HG03439 (cell line): ENCODE data around the gene ORC5.
"Not testable (repeated sequence)": the region's sequence is repeated elsewhere in the genome, so short reads cannot be mapped to it uniquely, and the experiment has no call there.

ENCODE experiments used
- ATAC-seq: cut with Tn5 transposase; IDR thresholded peaks from one replicate; pipeline ENCODE4 v1.9.1; 2021; ENCODE audit warnings: mild to moderate bottlenecking, moderate library complexity; ENCODE audit not compliant: unreplicated experiment

The ORC5 gene

DNA sequence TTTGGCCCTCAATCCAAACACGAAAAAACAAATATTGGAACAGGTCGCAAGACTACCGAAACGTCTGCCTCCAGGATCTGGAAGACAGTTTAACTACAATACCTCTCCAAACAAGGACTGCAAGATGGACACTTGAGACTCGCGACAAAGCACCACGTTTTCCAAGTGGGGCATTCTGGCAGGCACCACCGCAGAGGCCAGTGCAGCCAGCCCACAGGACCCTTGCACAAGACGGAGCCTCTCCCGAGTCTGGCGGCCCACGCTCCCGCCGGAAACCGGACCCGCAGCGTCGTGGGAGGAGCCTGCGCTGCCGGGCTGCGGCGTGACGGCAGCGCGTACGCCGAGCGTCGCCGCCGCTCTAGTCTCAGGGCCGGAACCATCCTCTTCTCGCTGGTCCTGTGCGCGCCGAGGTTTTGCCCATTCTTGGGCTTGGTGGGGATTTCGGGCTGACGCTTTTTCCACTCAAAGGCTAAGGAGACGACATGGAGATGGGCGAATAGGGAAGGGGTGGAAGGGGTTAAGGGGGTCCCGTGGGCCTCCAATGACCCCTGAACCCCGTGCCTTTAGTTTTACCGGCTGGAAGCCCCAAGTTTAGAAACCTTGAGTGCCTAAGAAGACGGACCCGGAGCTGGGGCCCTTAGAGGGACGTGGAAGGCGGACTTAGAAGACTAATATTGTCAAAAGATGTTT is at the start of gene ORC5:
TSS of gene ORC5 (minus strand) at position 283 of the 690 bp plus-strand sequence. CDS start at position 174, 109 bp downstream.
- ATAC-seq = peak; percentile 100

DNA sequence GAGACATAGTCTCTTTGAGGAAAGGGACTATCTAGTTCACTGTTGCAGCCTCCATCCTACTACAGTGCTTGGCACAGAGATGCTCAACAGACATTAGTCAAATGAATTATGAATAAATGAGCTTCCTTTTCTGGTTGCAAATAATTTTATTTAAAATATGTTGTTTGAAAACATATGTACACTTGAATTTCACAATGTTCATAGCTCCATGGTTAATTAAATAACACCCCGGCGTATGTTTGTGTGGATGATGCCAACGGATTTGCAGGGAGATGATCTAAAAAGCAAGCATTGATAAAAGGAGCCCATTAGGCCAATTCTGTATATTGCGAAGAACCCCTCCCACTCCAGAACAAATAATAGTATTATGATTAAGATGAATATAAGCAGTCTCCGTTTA is 47.8 kb upstream of the ORC5 start:
- no peak for ATAC-seq

DNA sequence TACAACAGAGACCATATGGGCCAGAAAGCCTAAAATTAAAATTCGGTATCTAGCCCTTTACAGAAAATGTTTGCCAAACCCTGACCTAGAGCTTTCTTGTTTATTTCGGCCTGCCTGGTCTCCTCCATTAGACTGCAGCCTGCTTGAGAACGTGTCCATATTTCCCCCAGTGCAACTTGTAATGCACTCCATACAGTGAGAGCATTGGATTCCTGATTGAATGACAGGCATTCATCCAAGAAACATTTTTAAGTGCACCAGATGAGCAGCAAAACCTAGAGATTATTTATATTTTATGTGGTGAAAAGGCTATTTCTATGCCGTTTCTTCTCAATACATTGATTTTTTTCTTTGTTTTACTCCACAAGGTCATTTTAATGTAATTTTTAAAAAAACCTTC is 47.4 kb upstream of the ORC5 start:
- ATAC-seq = no peak

DNA sequence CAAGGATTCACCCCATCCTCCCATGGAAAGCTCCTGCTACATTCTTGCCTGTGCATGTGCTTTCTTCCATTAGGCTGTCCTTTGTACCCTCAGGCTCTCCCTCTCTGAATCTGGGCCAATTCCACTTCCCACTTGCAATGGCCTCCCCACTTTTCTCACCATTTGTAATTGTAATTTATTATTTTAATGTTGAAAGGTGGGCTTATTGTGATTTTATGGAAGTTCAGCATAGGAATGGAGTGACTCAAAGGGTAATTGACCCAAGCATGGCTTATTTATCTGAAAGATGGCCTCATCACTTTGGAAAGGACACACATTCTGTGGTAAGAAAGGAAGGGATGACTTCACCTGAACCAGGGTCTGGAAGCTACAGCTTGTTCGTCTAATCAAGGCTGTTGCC is 46.9 kb upstream of the ORC5 start:
- no peak for ATAC-seq

DNA sequence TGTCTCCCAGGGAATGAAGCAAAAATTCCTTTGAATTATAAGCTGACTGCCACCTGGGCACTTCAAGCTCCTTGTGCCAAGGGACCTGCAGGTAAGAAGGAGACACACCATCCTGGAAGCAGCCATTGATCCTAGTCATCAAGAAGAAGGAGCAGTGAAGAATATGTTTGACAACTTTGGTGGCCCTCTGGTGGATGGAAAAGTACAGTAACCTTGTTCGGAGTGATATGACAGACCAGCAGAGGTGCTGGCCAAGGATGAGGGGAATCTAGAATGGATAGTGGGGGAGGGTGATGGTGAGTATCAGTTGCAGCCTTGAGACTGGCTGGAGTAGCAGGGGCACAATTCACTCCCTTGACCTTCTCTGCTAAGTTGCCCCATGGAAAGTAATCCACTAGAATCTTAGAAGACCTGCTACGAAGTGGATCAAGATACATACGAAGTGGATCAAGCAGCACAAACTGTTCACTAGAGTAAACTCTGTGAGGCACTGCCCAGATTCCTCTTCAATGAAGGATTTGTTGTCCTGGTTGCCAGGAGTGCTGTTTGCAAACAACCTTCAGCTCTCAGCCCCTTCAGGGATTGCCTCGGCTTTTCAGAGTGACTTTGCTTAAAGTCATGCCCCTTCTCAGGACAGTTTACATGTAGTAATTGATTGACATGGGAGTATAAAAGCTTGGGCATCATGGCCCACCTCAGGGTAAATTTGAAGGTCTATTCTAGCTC is 44.8 kb upstream of the ORC5 start:
- no peak for ATAC-seq

DNA sequence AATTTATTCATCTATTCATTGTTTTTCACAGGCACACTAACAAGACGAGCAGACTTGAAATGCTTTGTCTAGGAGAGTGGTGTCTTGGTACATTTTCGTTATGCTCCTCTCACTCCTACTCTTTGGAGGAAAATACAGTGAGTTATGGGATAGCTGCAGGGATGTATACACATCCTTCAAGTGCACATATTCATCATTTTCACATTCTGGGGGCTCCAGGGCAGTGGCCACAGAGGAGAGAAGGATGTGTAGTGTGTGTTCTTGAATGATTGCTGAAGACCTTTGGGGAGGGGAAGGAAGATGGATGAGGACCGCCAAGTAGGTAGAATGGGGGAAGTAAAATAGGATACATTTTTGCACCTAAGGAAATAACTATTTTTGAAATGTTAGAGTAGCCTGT is 34.8 kb upstream of the ORC5 start:
- ATAC-seq = no peak

DNA sequence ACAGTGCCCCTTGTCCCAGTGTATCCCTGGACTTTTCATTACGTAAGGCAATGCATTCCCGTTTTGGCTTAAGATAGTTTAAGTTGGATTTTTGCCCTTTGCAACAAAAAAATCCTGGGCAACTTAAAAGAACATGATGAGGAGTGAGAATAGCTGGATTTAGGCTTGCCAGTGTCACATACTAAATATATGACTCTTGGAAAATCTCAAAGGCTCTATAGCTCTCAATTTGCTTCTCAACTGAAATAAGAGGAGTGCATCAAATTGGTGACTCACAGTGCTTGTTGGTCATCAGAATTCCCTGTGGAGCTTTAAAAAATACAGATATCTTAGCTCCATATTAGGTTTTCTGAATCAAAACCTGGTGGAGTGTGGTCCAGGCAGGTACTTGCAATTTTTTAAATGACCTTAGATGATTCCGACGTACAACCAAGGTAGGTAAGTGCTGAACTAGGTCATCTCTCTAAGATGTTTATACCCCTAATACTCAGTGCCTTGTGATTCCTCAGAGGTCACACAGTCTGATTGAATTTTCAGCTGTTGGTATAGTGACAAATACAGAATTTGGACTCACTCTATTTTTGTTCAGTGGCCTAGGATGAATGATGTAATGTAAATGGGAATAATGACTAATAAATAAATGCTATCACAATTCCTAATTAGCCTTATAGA is 33.9 kb upstream of the ORC5 start:
- ATAC-seq = no peak

DNA sequence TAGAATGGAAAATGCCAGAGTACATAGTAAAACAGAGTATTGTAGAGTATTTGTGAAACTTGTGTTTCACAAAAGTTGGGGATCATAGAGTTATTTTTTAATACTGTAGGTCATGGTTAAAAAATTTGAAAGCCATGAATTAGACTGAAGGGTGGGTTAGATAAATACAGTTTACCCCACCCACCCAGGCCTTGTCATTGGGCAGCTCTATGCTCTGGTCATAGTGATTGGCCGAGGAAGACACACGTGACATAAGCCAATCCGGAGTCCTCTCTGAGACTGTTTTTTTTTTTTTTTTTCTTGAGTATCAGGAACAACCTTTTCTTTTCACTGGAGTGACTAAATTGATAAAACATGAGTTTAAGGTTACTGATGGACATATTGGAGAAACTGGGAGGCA is 33.3 kb upstream of the ORC5 start:
- ATAC-seq = no peak

DNA sequence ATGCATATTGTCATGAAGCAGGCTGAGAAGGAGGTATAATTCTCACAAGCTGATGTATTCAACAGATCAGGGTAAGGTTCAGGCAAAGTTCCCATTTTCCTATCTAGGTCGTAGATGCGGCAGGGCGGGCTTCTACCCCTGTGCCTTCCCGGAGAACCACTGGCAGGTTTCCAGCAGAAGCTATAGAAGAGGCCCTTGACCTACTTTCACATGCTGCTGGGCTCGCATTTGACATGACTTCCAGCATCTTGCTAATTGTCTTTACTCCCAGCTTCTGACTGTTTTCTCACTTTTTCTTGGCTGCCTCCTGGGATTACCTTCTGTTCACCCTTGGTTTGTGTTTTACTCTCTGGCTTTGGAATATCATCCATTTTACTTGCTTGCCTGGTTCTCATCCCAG is 32.6 kb upstream of the ORC5 start:
- ATAC-seq = no peak

DNA sequence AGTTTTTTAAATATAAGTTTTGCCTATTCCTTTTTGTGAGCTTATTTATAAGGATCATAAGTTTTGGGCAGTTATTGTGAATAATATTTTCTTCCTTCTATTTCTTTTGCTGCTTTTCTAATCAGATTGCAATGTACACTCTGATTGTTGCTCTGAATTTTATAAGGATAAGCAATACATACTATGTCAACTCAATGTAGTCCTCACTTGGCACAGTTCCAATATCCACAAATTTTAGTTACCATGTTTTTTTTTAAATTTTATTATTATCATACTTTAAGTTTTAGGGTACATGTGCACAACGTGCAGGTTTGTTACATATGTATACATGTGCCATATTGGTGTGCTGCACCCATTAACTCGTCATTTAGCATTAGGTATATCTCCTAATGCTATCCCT is 27.2 kb upstream of the ORC5 start:
- ATAC-seq = not testable (repeated sequence)

DNA sequence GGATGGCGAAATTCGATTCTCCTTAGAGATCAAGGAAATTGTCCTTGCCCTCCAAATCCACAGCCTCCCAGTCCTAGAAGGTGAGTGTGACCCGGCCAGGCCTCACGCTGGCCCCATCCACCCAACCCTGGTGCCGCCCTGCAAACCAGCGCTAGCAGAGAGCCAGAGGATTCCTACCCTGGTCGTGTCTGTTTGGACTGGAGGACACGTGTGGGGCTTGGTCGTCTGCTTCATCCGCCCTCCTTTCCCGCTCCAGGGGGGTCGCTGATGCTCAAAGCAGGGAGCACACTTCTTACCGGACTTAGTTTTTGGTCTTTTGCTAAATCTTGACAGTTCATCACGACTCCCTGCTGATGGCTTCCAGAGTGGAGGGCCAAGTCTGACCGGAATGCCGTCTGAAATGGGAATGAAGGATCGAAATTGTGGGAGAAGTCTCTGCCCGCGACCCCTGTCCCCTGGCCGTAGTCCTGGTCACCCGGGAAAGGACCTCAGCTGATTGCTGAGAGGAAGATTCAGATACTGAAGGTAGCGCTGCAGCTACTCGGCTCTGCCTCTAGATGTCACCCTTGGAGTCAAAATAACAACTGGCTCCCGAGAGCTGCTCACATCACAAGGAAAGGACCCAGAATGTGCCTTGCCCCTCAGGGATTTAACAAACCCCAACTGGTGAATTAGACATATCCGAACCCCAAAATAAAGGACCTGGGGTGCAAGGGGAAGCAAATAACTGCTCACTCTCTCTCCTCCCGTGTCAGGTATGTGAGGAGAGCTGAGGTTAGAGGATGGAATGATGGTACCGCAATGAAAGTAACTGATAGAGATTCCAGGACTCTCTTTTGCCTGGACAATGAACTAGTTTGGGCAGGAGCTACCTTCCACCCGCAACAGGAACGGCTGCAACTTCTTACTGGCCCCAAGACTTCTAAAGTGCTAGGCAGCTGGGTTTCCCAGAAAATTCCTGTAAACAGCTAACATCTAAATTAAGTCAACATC is 23.5 kb upstream of the ORC5 start:
- peak; percentile 87 for ATAC-seq

DNA sequence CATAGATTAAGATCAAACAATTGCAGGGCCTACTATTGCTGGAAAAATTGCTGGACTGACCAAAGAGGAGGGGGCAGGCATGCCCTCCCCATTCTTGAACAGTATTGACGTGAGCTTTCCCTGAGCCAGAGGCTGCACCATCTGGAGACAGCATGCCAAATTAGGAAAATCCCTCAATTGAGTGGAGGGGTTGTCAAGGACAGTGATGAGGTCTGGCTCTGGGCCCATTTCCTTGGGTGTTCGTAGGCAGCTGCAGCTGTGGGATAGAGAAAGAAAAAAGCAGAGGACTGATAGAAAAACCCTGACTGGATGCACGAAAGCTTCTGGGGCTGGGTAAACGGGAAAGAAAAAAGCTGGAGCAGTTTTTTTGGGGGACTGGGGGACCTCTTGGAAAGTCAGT is 22.8 kb upstream of the ORC5 start:
- no peak for ATAC-seq

DNA sequence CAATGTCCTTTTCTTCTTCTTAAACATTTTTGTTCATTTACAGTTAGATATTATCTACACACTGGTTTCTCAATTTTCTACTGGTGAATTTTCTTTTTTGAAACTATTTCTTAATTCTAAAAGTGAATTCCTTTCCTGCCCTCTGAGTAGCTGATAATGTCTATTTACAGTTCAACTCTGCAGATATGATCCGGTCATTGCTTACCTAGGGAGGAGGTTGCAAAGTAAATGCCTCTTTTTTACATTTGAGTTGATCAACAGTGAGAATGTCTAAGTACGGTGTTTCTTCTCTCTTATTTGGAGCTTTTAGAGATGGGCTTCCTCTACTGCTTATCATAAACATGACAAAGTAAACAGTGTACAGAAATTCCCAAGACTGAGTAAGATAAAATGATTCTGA is 20.6 kb upstream of the ORC5 start:
- ATAC-seq = no peak

DNA sequence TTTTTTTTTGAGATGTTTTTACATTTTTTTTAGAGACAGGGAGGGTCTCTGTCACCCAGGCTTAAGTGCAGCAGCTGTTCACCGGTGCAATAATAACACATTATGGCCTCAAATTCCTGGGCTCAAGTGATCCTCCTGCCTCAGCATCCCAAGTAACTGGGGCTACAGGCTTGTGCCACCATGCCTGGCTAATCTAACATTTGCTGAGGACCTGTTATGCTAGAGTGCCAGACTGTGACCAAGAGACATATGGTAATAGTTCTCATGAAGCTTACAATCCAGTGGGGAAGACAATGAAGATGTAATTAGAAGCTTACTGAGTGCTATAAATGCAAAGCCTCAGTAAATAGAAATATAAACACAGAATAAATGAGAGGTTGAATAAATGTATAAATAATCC is 17.6 kb upstream of the ORC5 start:
- no peak for ATAC-seq

DNA sequence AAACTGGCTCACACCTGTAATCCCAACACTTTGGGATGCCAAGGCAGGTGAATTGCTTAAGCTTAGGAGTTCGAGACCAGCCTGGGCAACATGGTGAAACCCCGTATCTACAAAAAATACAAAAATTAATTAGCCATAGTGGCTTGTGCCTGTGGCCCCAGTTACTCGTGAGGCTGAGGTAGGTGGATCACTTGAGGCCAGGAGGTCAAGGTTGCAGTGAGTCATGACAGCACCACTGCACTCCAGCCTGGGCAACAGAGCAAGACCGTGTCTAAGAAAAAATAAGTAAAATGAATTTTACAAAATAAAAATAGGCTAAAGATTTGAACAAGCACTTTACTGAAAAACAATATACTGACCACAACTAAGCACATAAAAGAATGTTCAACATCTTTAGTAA is 9.8 kb upstream of the ORC5 start:
- ATAC-seq = no peak

DNA sequence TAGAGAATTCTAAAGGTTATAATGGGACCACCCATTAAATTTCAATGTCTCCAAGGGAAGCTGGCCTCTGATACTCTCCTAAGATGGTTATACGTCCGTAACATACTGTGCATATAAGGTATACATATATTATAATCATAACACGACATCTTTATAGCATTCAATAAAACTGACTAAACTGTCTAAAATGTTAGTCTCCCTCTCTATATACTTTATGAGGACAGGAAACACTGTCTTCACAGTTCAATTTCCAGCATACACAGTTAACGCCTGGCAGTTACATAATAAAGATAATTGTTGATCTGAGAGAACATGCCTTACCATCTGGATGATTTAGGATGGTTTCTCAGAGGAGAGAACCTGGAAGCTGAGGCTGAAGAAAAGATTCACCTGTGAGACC is 1.2 kb upstream of the ORC5 start:
- no peak for ATAC-seq

DNA sequence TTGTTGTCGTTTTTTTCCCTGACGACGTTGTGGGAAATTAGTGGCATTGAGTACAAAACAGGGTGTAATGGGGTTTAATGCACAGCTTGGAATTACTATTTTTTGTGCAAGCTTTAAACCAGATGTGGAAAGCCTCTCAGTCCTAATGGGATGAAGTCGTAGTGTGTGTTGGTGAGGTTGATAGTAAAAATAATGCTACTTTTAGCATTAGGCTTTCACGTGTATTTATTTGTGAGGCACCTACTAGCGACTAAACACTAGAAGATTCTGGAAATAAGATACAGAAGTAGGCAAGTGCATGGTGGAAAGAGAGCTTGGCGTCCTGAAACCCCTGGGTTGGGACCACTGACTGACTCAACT is 588 bp upstream of the ORC5 start:
- peak; percentile 4 for ATAC-seq

DNA sequence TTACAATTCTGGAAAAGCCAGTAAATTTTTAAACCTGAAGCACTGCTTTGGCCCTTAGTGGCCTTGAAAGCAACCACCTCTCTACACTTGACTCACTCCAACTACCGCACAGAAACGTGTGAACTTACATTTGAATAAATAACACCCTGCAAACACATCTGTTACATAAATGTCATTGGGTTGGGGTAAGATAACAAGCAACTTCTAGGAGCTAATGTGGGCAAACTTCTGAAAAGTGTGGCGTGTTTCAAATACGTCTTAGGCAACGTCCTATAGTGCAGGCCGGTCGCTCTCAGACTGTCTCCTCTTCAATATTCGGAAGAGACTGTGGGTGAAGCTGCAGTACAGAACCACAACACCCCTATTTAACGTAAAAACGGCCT is 474 bp downstream of the ORC5 start:
- ATAC-seq = peak; percentile 38

DNA sequence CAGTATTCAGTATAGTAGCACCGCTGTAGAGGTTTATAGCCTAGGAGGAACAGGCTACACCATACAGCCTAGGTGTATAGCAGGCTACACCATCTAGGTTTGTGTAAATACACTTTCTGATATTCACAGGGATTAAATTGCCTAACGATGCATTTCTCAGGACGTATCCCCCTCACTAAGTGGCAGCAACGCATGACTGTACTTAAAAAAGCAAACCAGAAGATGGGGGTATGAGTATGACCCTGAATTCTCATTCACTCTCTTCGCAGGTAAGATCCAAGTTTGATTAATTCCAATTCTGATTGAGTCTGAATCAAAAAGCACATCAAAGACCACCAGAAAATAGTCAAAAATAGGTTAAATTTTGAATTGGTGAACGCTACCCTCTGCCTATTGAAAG is 972 bp downstream of the ORC5 start:
- ATAC-seq = no peak

DNA sequence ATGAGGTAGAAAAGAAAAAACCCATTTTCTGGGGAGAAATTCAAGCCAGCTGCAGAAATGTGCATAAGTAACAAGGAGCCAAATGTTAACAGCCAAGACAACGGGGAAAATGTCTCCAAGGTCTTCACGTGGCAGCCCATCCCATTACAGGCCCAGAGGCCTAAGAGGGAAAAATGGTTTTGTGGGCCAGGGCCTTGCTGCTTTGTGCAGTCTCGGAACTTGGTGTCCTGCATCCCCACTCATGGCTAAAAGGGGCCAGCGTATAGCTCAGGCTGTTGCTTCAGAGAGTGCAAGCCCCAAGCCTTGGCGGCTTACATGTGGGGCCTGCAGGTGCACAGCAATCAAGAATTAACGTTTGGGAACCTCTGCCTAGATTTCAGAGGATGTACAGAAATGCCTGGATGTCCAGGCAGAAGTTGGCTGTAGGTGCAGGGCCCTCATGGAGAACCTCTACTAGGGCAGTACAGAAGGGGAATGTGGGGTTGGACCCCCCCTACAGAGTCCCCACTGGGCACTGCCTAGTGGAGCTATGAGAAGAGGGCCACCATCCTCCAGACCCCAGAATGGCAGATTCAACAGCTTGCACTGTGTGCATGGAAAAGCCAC is 9.0 kb downstream of the ORC5 start:
- no peak for ATAC-seq

DNA sequence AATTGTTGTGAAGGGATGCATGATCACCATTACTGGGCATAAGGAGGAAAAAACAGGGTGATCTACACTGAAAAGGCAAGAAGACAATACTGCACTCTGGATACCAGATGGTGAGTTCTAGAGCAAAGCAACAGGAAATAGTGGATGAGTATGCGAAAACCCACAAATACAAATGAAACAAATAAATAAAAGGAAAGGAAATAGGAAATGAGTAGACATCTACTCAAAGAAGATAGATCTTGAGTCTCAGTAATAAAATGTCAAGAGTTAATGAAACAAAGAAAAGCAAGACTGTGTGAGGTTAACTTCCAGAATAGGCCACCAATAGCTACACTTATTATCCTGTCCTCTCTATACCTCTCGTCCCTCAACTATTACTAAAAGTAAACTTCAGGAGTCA is 11.7 kb downstream of the ORC5 start:
- no peak for ATAC-seq
